Glutamatergic neuron (in vitro differentiated cells): ENCODE data around the gene ANKRD6. TPM values are rescaled to one million over a fixed set of nuclear protein-coding genes. Genes with fewer than 3 reads are reported as not detected.

Experiments
- DNase-seq: peaks from one replicate; pipeline ENCODE4 v3.0.0; 2022
- H3K27ac Mint-ChIP-seq: one replicate; pipeline ENCODE4 v1.8.0; 2020; ENCODE audit warnings: mild to moderate bottlenecking, mixed read lengths, inconsistent platforms; ENCODE audit not compliant: unreplicated experiment
- H3K27me3 Mint-ChIP-seq: one replicate; pipeline ENCODE4 v1.8.0; 2020; ENCODE audit warnings: mild to moderate bottlenecking, moderate library complexity, mixed read lengths, inconsistent platforms; ENCODE audit not compliant: unreplicated experiment
- H3K36me3 Mint-ChIP-seq: one replicate; pipeline ENCODE4 v1.8.0; 2020; ENCODE audit warnings: mild to moderate bottlenecking, mixed read lengths, inconsistent platforms; ENCODE audit not compliant: unreplicated experiment
- H3K4me1 Mint-ChIP-seq: one replicate; pipeline ENCODE4 v1.8.0; 2020; ENCODE audit warnings: mild to moderate bottlenecking, low read depth, mixed read lengths, inconsistent platforms; ENCODE audit not compliant: unreplicated experiment
- H3K4me3 Mint-ChIP-seq: one replicate; pipeline ENCODE4 v1.8.0; 2020; ENCODE audit warnings: mild to moderate bottlenecking, mixed read lengths, inconsistent platforms; ENCODE audit not compliant: unreplicated experiment
- H3K9me3 Mint-ChIP-seq: one replicate; pipeline ENCODE4 v1.8.0; 2020; ENCODE audit warnings: mild to moderate bottlenecking, moderate library complexity, mixed read lengths, inconsistent platforms; ENCODE audit not compliant: unreplicated experiment
- total RNA-seq: library from RNA; stranded (reverse); fragmentation: NEBNext Ultra II Directional; extraction: Animal tissue kit (Norgen Biotek cat#: 25700); gene quantifications from one replicate; pipeline ENCODE4 v1.2.1, GENCODE V29; 2021; ENCODE audit not compliant: unreplicated experiment
- TF ChIP-seq, protein P1 (sequence below): fragments of 200-600 bp; sonication (generic); IDR thresholded peaks from one replicate; pipeline ENCODE4 v1.5.0; 2021; ENCODE audit not compliant: partially characterized antibody, unreplicated experiment

The ANKRD6 gene
- total RNA-seq, 1 donor from 2014 or later = 31.9 TPM

DNA sequence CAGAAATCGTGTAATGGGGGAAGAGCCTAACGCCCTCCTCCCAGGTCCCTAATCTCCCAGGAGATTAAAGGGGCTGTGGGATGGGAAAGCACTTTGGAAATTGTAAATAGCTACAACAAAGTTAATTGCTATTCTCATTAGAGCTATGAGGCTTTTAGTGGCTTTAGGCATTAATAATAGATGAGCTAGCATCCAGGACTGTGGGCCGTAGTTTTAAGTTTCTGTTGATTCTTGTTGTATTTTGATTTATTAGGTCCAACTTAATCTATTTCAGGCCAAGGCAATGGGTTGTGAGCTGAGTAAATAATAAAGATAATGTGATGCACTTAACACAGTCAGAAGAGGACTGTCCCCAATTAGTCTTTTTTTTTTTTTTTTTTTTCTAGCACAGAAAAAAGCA, 67.7 kb downstream of the ANKRD6 start:
- peak overlapping the region; percentile 67 for H3K27ac Mint-ChIP-seq
- no peaks in the 10 kb centered on the region for H3K36me3 Mint-ChIP-seq
- TF ChIP-seq, protein P1, sequence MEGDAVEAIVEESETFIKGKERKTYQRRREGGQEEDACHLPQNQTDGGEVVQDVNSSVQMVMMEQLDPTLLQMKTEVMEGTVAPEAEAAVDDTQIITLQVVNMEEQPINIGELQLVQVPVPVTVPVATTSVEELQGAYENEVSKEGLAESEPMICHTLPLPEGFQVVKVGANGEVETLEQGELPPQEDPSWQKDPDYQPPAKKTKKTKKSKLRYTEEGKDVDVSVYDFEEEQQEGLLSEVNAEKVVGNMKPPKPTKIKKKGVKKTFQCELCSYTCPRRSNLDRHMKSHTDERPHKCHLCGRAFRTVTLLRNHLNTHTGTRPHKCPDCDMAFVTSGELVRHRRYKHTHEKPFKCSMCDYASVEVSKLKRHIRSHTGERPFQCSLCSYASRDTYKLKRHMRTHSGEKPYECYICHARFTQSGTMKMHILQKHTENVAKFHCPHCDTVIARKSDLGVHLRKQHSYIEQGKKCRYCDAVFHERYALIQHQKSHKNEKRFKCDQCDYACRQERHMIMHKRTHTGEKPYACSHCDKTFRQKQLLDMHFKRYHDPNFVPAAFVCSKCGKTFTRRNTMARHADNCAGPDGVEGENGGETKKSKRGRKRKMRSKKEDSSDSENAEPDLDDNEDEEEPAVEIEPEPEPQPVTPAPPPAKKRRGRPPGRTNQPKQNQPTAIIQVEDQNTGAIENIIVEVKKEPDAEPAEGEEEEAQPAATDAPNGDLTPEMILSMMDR = no peak
- H3K4me1 Mint-ChIP-seq = peaks cover 46% of the 10 kb centered on the region
- DNase-seq = no peak
- no peaks in the 10 kb centered on the region for H3K27me3 Mint-ChIP-seq
- peaks cover 1% of the 10 kb centered on the region for H3K9me3 Mint-ChIP-seq
- H3K4me3 Mint-ChIP-seq = peak overlapping the region; percentile 65

DNA sequence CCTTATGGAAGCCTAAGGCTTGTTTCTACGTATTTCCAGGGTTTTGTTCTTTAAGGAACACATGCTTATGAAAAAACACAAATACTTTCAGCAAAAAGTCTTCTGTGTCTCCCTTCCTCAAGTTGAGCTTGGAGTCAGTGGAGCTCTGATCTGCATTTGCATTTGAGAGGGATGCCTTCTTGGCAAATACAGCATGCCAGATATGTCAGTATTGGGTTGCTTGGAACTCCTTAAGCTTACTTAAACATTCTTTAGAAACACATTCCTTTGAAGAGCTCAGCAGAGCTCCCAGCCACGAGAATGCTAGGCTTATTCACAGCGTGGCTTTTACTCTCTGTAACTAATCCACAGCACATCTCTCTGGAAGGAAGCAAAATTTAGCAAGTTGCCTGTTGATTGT, 68.3 kb downstream of the ANKRD6 start:
- Mint-ChIP-seq H3K4me1 (peaks cover 45% of the 10 kb centered on the region), H3K36me3 (no peaks in the 10 kb centered on the region), H3K9me3 (peaks cover 1% of the 10 kb centered on the region), H3K27me3 (no peaks in the 10 kb centered on the region), H3K4me3 (peak overlapping the region; percentile 48), H3K27ac (peak overlapping the region; percentile 67)
- DNase-seq = no peak
- TF ChIP-seq, protein P1 = no peak

- TF ChIP-seq, protein P1 = no peak
- no peak for DNase-seq
- peak overlapping the region; percentile 67 for H3K27ac Mint-ChIP-seq
These were observed 68.8 kb downstream of the ANKRD6 start for GRCh38 chr6:89501753-89502152.

DNA sequence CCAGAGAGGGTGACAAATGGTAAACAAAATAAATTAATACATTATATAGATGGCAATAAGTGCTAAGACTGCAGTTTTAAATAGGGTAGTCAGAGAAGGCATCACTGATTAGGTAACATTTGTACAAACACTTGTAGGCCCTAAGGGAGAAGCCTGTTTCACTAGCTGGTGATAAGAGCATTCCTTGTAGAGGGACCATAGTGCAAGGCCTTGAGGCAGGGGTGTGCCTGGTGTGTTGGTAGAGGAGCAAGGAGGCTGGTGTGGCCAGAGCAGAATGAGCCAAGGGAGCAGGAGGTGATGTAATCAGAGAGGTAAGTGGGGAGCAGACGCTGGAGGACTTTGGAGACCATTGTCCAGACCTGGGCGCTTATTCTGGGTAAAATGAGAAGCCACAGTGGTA, 70.7 kb downstream of the ANKRD6 start:
- TF ChIP-seq, protein P1 = no peak
- Mint-ChIP-seq H3K27me3 (no peaks in the 10 kb centered on the region), H3K27ac (peak overlapping the region; percentile 34), H3K4me1 (peaks cover 49% of the 10 kb centered on the region), H3K9me3 (peaks cover 1% of the 10 kb centered on the region), H3K4me3 (no peak overlapping the region), H3K36me3 (no peaks in the 10 kb centered on the region)
- no peak for DNase-seq

More at GRCh38 chr6:89501753-89502152, 68.8 kb downstream of the ANKRD6 start:
- Mint-ChIP-seq H3K9me3 (peaks cover 1% of the 10 kb centered on the region), H3K36me3 (no peaks in the 10 kb centered on the region), H3K4me1 (peaks cover 45% of the 10 kb centered on the region), H3K4me3 (peak overlapping the region; percentile 48), H3K27me3 (no peaks in the 10 kb centered on the region)

- DNase-seq = no peak
- H3K27me3 Mint-ChIP-seq = no peaks in the 10 kb centered on the region
- H3K27ac Mint-ChIP-seq = peak overlapping the region; percentile 45
- H3K4me1 Mint-ChIP-seq = peaks cover 38% of the 10 kb centered on the region
- H3K36me3 Mint-ChIP-seq = no peaks in the 10 kb centered on the region
- no peak overlapping the region for H3K4me3 Mint-ChIP-seq
- peaks cover 1% of the 10 kb centered on the region for H3K9me3 Mint-ChIP-seq
- TF ChIP-seq, protein P1 = no peak
These were observed 72.9 kb downstream of the ANKRD6 start for GRCh38 chr6:89505847-89506246.
